Breast epithelium (tissue), 4 donors: ENCODE measurements around the gene PFDN1. TPM values are rescaled to one million over a fixed set of nuclear protein-coding genes. Genes with fewer than 3 reads are reported as not detected.

Source experiments
- DNase-seq, 2 donors: peaks; one replicate each; pipeline ENCODE4 v3.0.0-alpha.2; 2019; ENCODE audit warnings: low spot score in 2 of 2
- H3K27ac ChIP-seq, 2 donors: fragments of 200-600 bp; sonication (generic) in 1 of 2; one replicate each; pipeline ENCODE4 v1.5.1; 2016 to 2019; ENCODE audit warnings: mild to moderate bottlenecking in 1 of 2
- H3K27me3 ChIP-seq, 2 donors: fragments of 200-600 bp; sonication (generic) in 1 of 2; one replicate each; pipeline versions ENCODE4 v1.5.1 to v1.6.0; 2017 to 2019; ENCODE audit warnings: control low read depth in 1 of 2, mild to moderate bottlenecking in 1 of 2
- H3K36me3 ChIP-seq: fragments of 200-600 bp; one replicate; pipeline ENCODE4 v1.5.1; 2019
- H3K4me1 ChIP-seq, 2 donors: fragments of 200-600 bp; sonication (generic); one replicate each; pipeline ENCODE4 v1.5.1; 2016 to 2019; ENCODE audit warnings: control low read depth in 1 of 2
- H3K4me3 ChIP-seq, 3 donors: fragments of 200-600 bp; sonication (generic); 1 replicate in 2 of 3; 2 replicates in 1 of 3; pipeline ENCODE4 v1.5.1; 2016 to 2019; ENCODE audit warnings: mild to moderate bottlenecking in 3 of 3, moderate library complexity in 2 of 3
- H3K9me3 ChIP-seq, 2 donors: fragments of 200-600 bp; sonication (generic) in 1 of 2; one replicate each; pipeline ENCODE4 v1.5.1; 2016 to 2019; ENCODE audit warnings: control low read depth in 1 of 2
- POLR2A ChIP-seq: fragments of 450-650 bp; IDR thresholded peaks from one replicate; pipeline ENCODE4 v1.6.1; 2016; ENCODE audit warnings: antibody characterized with exemption, mild to moderate bottlenecking, moderate library complexity
- POLR2AphosphoS5 ChIP-seq, 3 donors: sonication (generic); formaldehyde crosslinking; IDR thresholded peaks; one replicate each; pipeline ENCODE4 v1.6.1; 2017; ENCODE audit warnings: antibody characterized with exemption in 3 of 3
- intact Hi-C: fragments of 100-400 bp; cut with DNase I; formaldehyde crosslinking; loops from one replicate; pipeline ENCODE4 v1.15.1; 2023; ENCODE audit warnings: low total_unique reads
- total RNA-seq, 3 donors: library from RNA; depleted of rRNA; stranded (reverse); fragments of >200 nt; gene quantifications; one replicate each; pipeline ENCODE4 v1.1.0, GENCODE V29; 2016
- TF ChIP-seq, protein P1 (sequence below), 3 donors: fragments of 450-650 bp; IDR thresholded peaks; one replicate each; pipeline ENCODE4 v1.5.1; 2016 to 2017; ENCODE audit warnings: antibody characterized with exemption in 3 of 3, mild to moderate bottlenecking in 3 of 3, moderate library complexity in 3 of 3

The PFDN1 gene
- total RNA-seq, 3 donors from 2014 or later: 72.2 to 93.4 (median 86.3) TPM

DNA sequence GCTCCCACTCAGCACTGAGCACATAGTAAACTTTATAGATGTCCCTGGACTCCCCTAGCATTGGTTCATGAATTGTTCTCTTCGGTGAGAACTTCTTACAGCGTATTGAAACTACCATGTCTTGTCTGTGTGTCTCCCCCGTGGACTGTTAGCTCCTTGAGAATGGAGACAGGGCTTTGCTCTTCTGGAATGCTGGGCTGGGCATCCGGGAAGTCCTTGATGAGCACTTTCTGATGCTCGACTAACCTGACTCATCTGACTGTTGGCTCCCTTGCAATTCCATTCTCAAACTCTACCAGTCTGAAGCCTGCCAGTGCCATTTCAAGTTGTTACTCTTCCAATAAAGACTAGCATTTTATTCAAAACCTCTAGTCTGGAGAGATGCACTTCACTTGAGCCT is 15.0 kb upstream of the PFDN1 start:
- TF ChIP-seq, protein P1, sequence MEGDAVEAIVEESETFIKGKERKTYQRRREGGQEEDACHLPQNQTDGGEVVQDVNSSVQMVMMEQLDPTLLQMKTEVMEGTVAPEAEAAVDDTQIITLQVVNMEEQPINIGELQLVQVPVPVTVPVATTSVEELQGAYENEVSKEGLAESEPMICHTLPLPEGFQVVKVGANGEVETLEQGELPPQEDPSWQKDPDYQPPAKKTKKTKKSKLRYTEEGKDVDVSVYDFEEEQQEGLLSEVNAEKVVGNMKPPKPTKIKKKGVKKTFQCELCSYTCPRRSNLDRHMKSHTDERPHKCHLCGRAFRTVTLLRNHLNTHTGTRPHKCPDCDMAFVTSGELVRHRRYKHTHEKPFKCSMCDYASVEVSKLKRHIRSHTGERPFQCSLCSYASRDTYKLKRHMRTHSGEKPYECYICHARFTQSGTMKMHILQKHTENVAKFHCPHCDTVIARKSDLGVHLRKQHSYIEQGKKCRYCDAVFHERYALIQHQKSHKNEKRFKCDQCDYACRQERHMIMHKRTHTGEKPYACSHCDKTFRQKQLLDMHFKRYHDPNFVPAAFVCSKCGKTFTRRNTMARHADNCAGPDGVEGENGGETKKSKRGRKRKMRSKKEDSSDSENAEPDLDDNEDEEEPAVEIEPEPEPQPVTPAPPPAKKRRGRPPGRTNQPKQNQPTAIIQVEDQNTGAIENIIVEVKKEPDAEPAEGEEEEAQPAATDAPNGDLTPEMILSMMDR (IDR thresholded peaks at IDR 0.05): no peak
- TF ChIP-seq POLR2A (no peak), POLR2AphosphoS5 (IDR thresholded peaks at IDR 0.05) (no peak)
- Histone ChIP-seq H3K27ac (no peak overlapping the region), H3K4me3 (no peak overlapping the region), H3K4me1 (peaks cover 0 to 7% of the 10 kb centered on the region in 2 donors), H3K36me3 (no peaks in the 10 kb centered on the region), H3K9me3 (no peaks in the 10 kb centered on the region), H3K27me3 (no peaks in the 10 kb centered on the region)
- DNase-seq: no peak
- intact Hi-C loops: no loop called here

DNA sequence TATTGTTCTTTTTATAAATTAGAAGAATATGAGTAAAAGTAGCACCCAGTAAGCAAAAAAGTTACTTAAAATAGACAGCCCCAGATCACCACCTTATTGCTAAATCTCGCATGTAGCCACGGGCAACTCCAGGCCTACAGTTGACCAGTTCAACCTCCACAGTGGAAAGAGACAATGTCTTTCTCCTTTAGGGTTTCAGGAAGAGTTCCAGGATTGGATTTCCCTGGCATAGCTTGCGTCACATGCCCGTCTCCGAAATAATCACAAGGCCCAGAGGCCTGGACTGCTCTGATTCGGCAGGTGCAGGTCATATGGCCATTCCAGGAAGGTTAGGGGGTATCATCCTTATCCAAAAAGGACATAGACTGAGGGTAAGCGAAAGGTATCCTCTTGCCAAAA is 9.9 kb upstream of the PFDN1 start:
- peak overlapping the region; percentile 68 to 84 for H3K27ac ChIP-seq
- no peaks in the 10 kb centered on the region for H3K4me1 ChIP-seq
- H3K27me3 ChIP-seq: no peaks in the 10 kb centered on the region
- intact Hi-C loops: no loop called here
- H3K36me3 ChIP-seq: no peaks in the 10 kb centered on the region
- no peak for DNase-seq
- H3K4me3 ChIP-seq: no peak overlapping the region
- TF ChIP-seq POLR2AphosphoS5 (IDR thresholded peaks at IDR 0.05) (no peak), POLR2A (no peak)
- TF ChIP-seq, protein P1 (IDR thresholded peaks at IDR 0.05): no peak
- no peaks in the 10 kb centered on the region for H3K9me3 ChIP-seq

DNA sequence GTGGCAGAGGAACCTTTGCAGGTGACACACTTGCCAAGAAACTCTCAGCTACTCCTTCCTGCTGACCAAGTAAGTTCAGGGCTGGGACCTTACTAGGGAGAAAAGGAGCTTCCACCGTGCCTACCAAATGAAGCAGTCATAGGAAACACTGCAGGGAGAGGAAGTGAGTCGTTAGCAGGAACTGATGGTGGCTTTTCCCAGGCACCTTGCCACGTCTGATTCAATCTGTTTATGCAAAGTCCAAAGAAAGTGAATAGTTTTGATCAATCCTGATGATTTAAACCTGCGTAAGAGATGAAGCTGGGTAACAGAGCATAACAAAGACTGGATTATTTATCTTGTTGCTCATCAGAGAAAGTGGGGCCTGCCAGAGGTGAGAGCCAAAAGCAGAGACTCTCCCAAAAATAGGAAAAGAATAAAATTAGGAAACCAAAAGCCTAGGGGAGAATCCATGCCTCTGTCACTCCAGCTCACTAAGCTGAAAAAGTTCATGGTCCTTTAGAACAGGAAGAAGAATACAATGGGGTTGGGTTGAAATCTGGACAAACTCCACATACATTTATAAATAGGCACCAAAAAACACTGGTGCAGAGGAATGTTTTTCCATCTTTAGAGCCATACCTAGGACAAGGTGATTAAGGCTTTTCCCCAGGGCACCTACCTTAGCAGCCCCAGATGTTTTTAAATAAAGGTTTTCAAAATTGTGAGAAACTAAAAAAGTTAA is 9.3 kb upstream of the PFDN1 start:
- Histone ChIP-seq H3K27me3 (no peaks in the 10 kb centered on the region), H3K9me3 (no peaks in the 10 kb centered on the region), H3K27ac (peak overlapping the region; percentile 68 to 70), H3K4me1 (no peaks in the 10 kb centered on the region), H3K4me3 (no peak overlapping the region), H3K36me3 (no peaks in the 10 kb centered on the region)
- DNase-seq: no peak
- TF ChIP-seq, protein P1 (IDR thresholded peaks at IDR 0.05): no peak
- TF ChIP-seq POLR2AphosphoS5 (IDR thresholded peaks at IDR 0.05) (no peak), POLR2A (no peak)
- intact Hi-C loops: no loop called here

DNA sequence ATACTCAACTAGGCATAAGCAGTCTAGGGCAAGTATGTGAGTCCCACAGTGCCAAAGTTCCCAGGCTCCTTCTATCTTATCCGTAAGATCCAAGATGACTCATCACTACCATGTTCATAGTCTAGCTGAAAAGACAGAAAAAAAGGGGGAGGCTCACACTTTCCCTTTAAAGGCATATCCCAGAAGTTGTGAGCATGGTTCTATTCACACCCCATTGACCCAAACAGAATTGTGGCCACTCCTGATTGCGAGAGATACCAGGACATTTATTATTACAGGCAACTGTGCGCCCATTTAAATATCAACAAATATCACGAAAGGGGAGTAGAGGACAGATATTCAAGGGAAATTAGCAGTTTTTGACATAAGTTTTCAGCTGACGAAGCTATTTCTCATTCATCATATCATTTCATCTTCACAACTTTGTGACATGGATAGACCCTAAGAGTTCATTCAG is 8.1 kb upstream of the PFDN1 start:
- Histone ChIP-seq H3K4me3 (no peak overlapping the region), H3K27ac (peak overlapping the region in 1 of 2 donors; percentile 70), H3K4me1 (no peaks in the 10 kb centered on the region), H3K36me3 (no peaks in the 10 kb centered on the region), H3K9me3 (no peaks in the 10 kb centered on the region), H3K27me3 (no peaks in the 10 kb centered on the region)
- TF ChIP-seq POLR2A (no peak), POLR2AphosphoS5 (IDR thresholded peaks at IDR 0.05) (no peak)
- TF ChIP-seq, protein P1 (IDR thresholded peaks at IDR 0.05): no peak
- intact Hi-C loops: no loop called here
- DNase-seq: no peak

DNA sequence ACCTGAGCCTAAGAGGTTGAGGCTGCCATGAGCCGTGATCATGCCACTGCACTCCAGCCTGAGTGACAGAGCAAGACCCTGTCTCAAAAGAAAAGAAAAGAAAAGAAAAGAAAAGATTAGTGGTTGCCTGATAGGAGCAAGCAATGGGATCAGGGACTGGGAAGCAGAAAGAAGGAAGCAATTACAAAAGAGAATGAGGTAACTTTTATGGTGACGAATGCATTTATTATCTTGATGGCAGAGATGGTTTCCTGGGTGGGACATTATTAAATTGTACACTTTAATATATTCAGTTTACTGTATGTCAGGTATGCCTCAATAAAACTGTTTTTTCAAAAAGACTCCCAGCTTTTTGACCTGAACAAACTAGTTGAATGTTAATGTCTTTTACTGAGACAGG is 7.5 kb upstream of the PFDN1 start:
- Histone ChIP-seq H3K4me1 (no peaks in the 10 kb centered on the region), H3K9me3 (no peaks in the 10 kb centered on the region), H3K27me3 (no peaks in the 10 kb centered on the region), H3K4me3 (no peak overlapping the region), H3K36me3 (no peaks in the 10 kb centered on the region), H3K27ac (no peak overlapping the region)
- intact Hi-C loops: no loop called here
- no peak for TF ChIP-seq POLR2A
- TF ChIP-seq, protein P1 (IDR thresholded peaks at IDR 0.05): no peak
- TF ChIP-seq POLR2AphosphoS5 (IDR thresholded peaks at IDR 0.05): no peak
- DNase-seq: no peak
